ENCODE measurements around the gene SKIL. TPM values are rescaled to one million over a fixed set of nuclear protein-coding genes. Genes with fewer than 3 reads are reported as not detected.

Gene SKIL
- total RNA-seq, 1 experiment from 2014 or later: 47.9 TPM

DNA sequence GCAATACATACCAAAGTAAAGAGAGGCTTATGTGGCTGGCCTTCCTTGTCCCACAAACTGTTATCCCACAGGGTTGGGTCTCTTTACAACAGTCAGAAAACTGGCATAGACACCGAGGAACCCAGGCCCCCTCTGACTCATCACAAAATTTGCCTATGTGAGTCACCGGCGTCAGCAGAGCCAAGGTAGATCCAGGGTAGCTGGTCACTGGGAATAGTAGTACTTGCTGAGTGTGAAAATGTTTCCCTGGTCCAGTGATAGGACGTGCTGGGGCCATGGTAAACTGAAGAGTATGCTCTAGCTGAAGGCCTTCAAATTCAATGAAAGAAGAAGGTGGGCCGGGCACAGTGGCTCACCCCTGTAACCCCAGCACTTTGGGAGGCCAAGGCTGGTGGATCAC is 27.1 kb upstream of the SKIL start:
- CTCF ChIA-PET: interaction anchor here (0.6 kb wide), 1 partner anchor 48 kb away, joined by 4 read pairs; no protein-coding TSS in a partner anchor
- POLR2A ChIA-PET (ENCODE audit: low non-redundant PET): no interaction called here
- Histone ChIP-seq H3K27ac (ENCODE audit: low read depth, low read length, poor library complexity, severe bottlenecking) (no peak overlapping the region), H3K4me1 (ENCODE audit: insufficient read depth, low read length, poor library complexity, severe bottlenecking) (no peaks in the 10 kb centered on the region), H3K27me3 (replicated peaks; ENCODE audit: insufficient read depth, low read depth, low read length, poor library complexity) (no peaks in the 10 kb centered on the region), H3K36me3 (ENCODE audit: insufficient read depth, low read length, poor library complexity, severe bottlenecking) (no peaks in the 10 kb centered on the region), H3K4me3 (ENCODE audit: low read depth, low read length, poor library complexity, severe bottlenecking) (no peak overlapping the region), H3K9me3 (ENCODE audit: low read depth, low read length, poor library complexity, severe bottlenecking) (no peaks in the 10 kb centered on the region)
- TF ChIP-seq, protein P1, sequence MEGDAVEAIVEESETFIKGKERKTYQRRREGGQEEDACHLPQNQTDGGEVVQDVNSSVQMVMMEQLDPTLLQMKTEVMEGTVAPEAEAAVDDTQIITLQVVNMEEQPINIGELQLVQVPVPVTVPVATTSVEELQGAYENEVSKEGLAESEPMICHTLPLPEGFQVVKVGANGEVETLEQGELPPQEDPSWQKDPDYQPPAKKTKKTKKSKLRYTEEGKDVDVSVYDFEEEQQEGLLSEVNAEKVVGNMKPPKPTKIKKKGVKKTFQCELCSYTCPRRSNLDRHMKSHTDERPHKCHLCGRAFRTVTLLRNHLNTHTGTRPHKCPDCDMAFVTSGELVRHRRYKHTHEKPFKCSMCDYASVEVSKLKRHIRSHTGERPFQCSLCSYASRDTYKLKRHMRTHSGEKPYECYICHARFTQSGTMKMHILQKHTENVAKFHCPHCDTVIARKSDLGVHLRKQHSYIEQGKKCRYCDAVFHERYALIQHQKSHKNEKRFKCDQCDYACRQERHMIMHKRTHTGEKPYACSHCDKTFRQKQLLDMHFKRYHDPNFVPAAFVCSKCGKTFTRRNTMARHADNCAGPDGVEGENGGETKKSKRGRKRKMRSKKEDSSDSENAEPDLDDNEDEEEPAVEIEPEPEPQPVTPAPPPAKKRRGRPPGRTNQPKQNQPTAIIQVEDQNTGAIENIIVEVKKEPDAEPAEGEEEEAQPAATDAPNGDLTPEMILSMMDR (conservative IDR thresholded peaks at IDR 0.05; ENCODE audit: low read depth, low read length): no peak
- no peak for TF ChIP-seq EZH2 (IDR thresholded peaks at IDR 0.05; ENCODE audit: borderline replicate concordance, low read depth, low read length, poor library complexity, severe bottlenecking)
- no TSS peak for BruUV-seq (replicated peaks)
- DNase-seq (ENCODE audit: low spot score): peak; percentile 19
- intact Hi-C loops (cut with micrococcal nuclease; ENCODE audit: unreplicated experiment): no loop called here

DNA sequence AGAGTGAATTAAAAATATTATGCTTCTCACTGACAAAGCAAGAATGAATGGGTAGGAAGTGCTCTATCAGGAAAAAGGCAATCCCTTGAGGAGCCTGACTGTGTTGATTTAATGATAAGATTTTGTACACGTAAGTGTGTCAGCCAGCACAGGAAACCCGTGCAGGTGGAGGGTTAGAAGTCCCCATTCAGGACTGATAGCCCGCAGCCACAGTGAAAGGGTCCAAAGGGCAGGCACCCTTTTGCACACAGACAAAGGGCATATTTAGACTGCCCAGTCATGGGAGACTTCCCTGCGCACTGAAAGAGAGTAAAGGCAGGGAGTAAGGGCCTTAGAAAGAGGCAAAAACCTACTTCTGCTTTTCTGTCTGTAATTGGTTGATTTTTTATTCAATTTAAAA is 26.4 kb upstream of the SKIL start:
- H3K4me3 ChIP-seq (ENCODE audit: low read depth, low read length, poor library complexity, severe bottlenecking): no peak overlapping the region
- no peak for DNase-seq (ENCODE audit: low spot score)
- no TSS peak for BruUV-seq (replicated peaks)
- H3K27me3 ChIP-seq (replicated peaks; ENCODE audit: insufficient read depth, low read depth, low read length, poor library complexity): no peaks in the 10 kb centered on the region
- ChIA-PET POLR2A (ENCODE audit: low non-redundant PET) (no interaction called here), CTCF (no interaction called here)
- no peaks in the 10 kb centered on the region for H3K4me1 ChIP-seq (ENCODE audit: insufficient read depth, low read length, poor library complexity, severe bottlenecking)
- H3K36me3 ChIP-seq (ENCODE audit: insufficient read depth, low read length, poor library complexity, severe bottlenecking): no peaks in the 10 kb centered on the region
- intact Hi-C loops (cut with micrococcal nuclease; ENCODE audit: unreplicated experiment): no loop called here
- no peak overlapping the region for H3K27ac ChIP-seq (ENCODE audit: low read depth, low read length, poor library complexity, severe bottlenecking)
- TF ChIP-seq, protein P1 (conservative IDR thresholded peaks at IDR 0.05; ENCODE audit: low read depth, low read length): no peak
- no peak for TF ChIP-seq EZH2 (IDR thresholded peaks at IDR 0.05; ENCODE audit: borderline replicate concordance, low read depth, low read length, poor library complexity, severe bottlenecking)
- no peaks in the 10 kb centered on the region for H3K9me3 ChIP-seq (ENCODE audit: low read depth, low read length, poor library complexity, severe bottlenecking)

DNA sequence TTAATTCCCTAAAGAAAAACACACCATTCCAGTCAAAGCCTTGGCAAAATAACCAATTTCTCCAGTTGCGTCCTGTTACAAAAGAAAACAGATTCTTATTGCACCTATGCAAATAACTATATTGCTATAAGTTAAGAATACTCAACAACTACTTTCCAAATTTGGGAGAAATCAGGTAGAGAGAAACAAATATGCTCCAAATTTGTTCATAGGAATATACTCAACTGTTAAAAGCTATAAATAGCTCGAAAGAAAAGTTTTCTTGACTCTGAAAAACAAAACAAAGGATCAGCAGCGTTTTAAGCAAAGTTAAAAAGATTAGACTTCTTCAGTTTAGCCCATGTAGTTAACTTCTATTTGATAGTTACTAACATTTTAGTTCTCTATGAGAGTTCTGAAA is 20.1 kb upstream of the SKIL start:
- Histone ChIP-seq H3K36me3 (ENCODE audit: insufficient read depth, low read length, poor library complexity, severe bottlenecking) (no peaks in the 10 kb centered on the region), H3K27ac (ENCODE audit: low read depth, low read length, poor library complexity, severe bottlenecking) (no peak overlapping the region), H3K4me3 (ENCODE audit: low read depth, low read length, poor library complexity, severe bottlenecking) (no peak overlapping the region), H3K9me3 (ENCODE audit: low read depth, low read length, poor library complexity, severe bottlenecking) (peaks cover 16% of the 10 kb centered on the region), H3K27me3 (replicated peaks; ENCODE audit: insufficient read depth, low read depth, low read length, poor library complexity) (no peaks in the 10 kb centered on the region), H3K4me1 (ENCODE audit: insufficient read depth, low read length, poor library complexity, severe bottlenecking) (no peaks in the 10 kb centered on the region)
- CTCF ChIA-PET: no interaction called here
- no peak for DNase-seq (ENCODE audit: low spot score)
- TF ChIP-seq, protein P1 (conservative IDR thresholded peaks at IDR 0.05; ENCODE audit: low read depth, low read length): no peak
- TF ChIP-seq EZH2 (IDR thresholded peaks at IDR 0.05; ENCODE audit: borderline replicate concordance, low read depth, low read length, poor library complexity, severe bottlenecking): no peak
- BruUV-seq (replicated peaks): no TSS peak
- intact Hi-C loops (cut with micrococcal nuclease; ENCODE audit: unreplicated experiment): no loop called here
- POLR2A ChIA-PET (ENCODE audit: low non-redundant PET): no interaction called here
